Endometrium (tissue), 2 donors: ENCODE results near the gene MAGOH.
"Not testable (repeated sequence)": the region's sequence is repeated elsewhere in the genome, so short reads cannot be mapped to it uniquely, and the experiment has no call there.

Experiments used
- FAIRE-seq: peaks from 2 replicates; lab custom pipeline; 2012; peaks lifted over from hg19 to GRCh38; lab: Jason Lieb, UNC
- donor health status: control.
- donor health status: control.

MAGOH gene

DNA sequence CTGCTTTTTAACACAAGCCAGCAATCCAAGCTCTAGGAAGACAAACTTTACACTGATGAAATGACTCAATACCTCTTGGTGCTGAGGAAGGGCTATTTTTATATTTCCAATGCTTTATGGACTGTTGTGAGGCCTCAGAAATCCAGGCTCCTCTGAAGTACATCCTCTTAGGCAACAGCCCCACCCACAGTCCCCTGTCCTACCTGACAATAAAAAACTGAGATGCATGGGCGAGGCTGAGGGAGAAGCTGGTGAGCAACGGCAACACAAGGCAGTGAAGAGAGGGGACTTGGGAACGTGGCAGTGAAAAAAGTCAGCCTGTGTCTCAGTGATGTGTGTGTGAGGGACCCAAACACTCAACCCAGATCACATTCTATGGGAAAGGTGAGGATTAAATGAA lies 51.8 kb downstream of the MAGOH start:
- FAIRE-seq: no peak

DNA sequence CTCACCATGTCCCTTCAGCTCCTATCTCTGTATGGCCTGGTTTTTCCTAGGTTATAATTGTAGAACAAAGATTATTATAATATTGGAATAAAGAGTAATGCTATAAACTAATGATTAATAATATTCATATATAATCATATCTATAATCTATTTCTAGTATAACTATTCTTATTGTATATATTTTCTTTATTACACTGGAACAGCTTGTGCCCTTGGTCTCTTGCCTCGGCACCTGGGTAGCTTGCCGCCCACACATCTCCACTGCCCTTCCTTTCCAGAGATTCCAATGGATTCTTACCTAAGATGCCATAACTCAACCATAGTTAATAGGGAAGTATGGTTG lies 52.4 kb downstream of the MAGOH start:
- FAIRE-seq: not testable (repeated sequence)

- peak; percentile 70 for FAIRE-seq
These were observed 55.0 kb downstream of the MAGOH start for GRCh38 chr1:53183095-53183990.

DNA sequence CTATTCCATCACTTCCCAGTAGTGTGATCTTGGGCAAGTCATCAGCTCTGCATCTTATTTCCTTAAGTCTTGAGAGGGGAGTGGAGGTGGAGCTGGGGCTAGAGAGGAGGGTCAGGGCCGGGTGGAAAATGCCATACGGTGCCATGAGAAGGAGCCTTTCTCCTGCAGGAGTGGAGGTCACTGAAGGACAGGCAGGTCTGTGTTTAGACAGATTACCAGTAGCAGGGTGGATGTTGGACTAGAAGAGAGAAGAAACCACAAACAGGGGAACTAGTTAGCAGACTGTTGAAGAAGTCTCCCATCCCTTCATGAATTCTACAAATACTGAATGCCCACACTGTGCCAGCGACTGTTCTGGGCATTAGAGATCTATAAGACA lies 55.6 kb downstream of the MAGOH start:
- FAIRE-seq: no peak

GRCh38 chr1:53182111-53182593 lies 56.2 kb downstream of the MAGOH start:
- peak; percentile 43 for FAIRE-seq

- FAIRE-seq: no peak
These were observed 57.4 kb downstream of the MAGOH start for GRCh38 chr1:53180951-53181350.

GRCh38 chr1:53180226-53180625 lies 58.1 kb downstream of the MAGOH start:
- FAIRE-seq: no peak
